Right lobe of liver (tissue), 6 donors: ENCODE measurements around the gene FOXD3. TPM values are rescaled to one million over a fixed set of nuclear protein-coding genes. Genes with fewer than 3 reads are reported as not detected.

Source experiments
- ATAC-seq, 4 donors: fragments of 200-7000 bp; cut with Tn5 transposase; one replicate each; pipeline ENCODE4 v1.9.1; 2020; ENCODE audit warnings: mild to moderate bottlenecking in 4 of 4, moderate library complexity in 4 of 4
- DNase-seq, 3 donors: peaks; one replicate each; pipeline ENCODE4 v3.0.0-alpha.2; 2020
- H3K27ac ChIP-seq, 3 donors: fragments of 200-600 bp; one replicate each; pipeline ENCODE4 v1.8.0; 2022
- H3K27me3 ChIP-seq, 2 donors: fragments of 200-600 bp; one replicate each; pipeline ENCODE4 v1.8.0; 2022
- H3K36me3 ChIP-seq, 4 donors: fragments of 200-600 bp; sonication (generic) in 1 of 4; one replicate each; pipeline versions ENCODE4 v1.5.1 to v1.8.0; 2017 to 2022; ENCODE audit warnings: control low read depth in 1 of 4
- H3K4me1 ChIP-seq, 4 donors: fragments of 200-600 bp; sonication (generic) in 1 of 4; one replicate each; pipeline versions ENCODE4 v1.5.1 to v1.8.0; 2017 to 2022; ENCODE audit warnings: control low read depth in 1 of 4
- H3K4me3 ChIP-seq, 3 donors: fragments of 200-600 bp; one replicate each; pipeline ENCODE4 v1.8.0; 2022
- H3K9me3 ChIP-seq, 4 donors: fragments of 200-600 bp; sonication (generic) in 1 of 4; one replicate each; pipeline versions ENCODE4 v1.5.1 to v1.8.0; 2017 to 2022; ENCODE audit warnings: control low read depth in 1 of 4
- POLR2A ChIP-seq: fragments of 450-650 bp; IDR thresholded peaks from one replicate; pipeline ENCODE4 v1.6.1; 2017; ENCODE audit warnings: antibody characterized with exemption, mild to moderate bottlenecking
- WGBS: methylation state at CpG from one replicate; pipeline ENCODE4 v1.1.6; 2018; ENCODE audit warnings: low coverage, low lambda C conversion rate; ENCODE audit not compliant: insufficient coverage; ENCODE audit errors: missing lambda C conversion rate; 5-methylcytosine and 5-hydroxymethylcytosine counted together
- intact Hi-C, 2 donors: fragments of 100-400 bp; cut with DNase I; formaldehyde crosslinking; loops; one replicate each; pipeline versions ENCODE4 v1.11.2 to v1.14.1; 2022
- total RNA-seq, 6 experiments: library from RNA; depleted of rRNA in 2 of 6; stranded (reverse); fragments of >200 nt in 2 of 6; fragmentation: NEBNext Ultra II Directional in 3 of 6; extraction: Animal tissue kit (Norgen Biotek cat#: 25700) in 3 of 6; gene quantifications; one replicate each; pipeline versions ENCODE4 v1.1.0 to v1.2.4, GENCODE V29; 2016 to 2023
- TF ChIP-seq, protein P1 (sequence below), 4 donors: fragments of 200-600 bp in 3 of 4; fragments of 450-650 bp in 1 of 4; IDR thresholded peaks; one replicate each; pipeline versions ENCODE4 v1.5.1 to v1.8.0; 2016 to 2022; ENCODE audit warnings: antibody characterized with exemption in 4 of 4, mild to moderate bottlenecking in 2 of 4
- donor health status: DM: no; HTN: yes; CAD: no.
- donor health status: DM: no; HTN: no; CAD: no.
- donor health status: DM: no; HTN: no; CAD: no.
- donor health status: DM: no; HTN: yes; CAD: no.
- donor health status: DM: no; HTN: yes; CAD: no.

The FOXD3 gene
- total RNA-seq, 6 experiments from 2014 or later: 0.12 TPM; not detected in 5

DNA sequence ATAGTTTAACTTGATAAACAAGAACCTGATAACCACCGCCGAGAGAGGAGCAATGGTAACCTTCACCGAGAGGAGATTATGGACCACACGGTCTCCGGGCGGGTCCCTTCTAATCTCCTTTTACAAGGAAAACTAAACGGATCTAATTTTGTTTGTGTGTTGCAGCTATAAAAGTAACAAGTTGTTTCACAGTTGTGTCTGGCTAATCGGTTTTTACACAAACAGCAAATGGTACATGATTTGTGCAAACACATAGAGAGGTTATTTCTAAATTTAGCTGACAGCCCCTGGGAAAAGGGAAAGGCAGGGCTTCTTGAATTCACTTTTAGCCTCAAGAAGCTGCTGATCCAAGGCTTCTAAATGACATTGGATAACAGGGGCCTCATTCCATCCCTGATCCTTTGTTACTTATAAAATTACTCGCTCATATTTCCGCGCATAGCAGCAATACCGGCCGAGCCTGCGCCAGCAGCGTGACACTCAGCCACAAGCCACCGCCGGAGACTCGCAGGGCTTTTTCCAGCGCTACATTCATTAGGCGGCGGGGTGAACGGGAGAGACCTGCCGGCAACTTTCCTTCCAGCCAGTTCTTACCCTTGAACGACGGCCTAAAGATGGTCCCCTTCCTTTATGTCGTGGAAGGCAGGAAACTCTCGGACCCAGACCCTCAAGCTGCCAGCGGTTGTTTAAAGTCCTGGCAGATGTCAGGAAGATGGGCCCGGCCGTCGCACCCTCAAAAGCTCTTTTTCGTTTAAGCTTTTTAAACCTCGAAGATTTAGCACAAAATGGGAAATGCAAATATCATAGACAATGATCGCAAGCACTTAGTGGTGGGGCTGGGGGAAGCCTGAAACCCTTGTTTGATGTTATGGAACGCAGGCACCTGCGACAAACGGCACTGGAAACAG is 4.4 kb downstream of the FOXD3 start:
- WGBS: 10% methylated on average over 35 of the region's 37 CpGs
- H3K4me3 ChIP-seq: no peak overlapping the region
- H3K27ac ChIP-seq: no peak overlapping the region
- ATAC-seq: no peak
- intact Hi-C loops: loop anchor here in 1 of 2 donors (10.0 kb wide), 1 partner anchor 108 kb away; no protein-coding TSS in a partner anchor
- TF ChIP-seq, protein P1, sequence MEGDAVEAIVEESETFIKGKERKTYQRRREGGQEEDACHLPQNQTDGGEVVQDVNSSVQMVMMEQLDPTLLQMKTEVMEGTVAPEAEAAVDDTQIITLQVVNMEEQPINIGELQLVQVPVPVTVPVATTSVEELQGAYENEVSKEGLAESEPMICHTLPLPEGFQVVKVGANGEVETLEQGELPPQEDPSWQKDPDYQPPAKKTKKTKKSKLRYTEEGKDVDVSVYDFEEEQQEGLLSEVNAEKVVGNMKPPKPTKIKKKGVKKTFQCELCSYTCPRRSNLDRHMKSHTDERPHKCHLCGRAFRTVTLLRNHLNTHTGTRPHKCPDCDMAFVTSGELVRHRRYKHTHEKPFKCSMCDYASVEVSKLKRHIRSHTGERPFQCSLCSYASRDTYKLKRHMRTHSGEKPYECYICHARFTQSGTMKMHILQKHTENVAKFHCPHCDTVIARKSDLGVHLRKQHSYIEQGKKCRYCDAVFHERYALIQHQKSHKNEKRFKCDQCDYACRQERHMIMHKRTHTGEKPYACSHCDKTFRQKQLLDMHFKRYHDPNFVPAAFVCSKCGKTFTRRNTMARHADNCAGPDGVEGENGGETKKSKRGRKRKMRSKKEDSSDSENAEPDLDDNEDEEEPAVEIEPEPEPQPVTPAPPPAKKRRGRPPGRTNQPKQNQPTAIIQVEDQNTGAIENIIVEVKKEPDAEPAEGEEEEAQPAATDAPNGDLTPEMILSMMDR (IDR thresholded peaks at IDR 0.05): no peak
- no peaks in the 10 kb centered on the region for H3K36me3 ChIP-seq
- H3K27me3 ChIP-seq: peaks cover 22 to 81% of the 10 kb centered on the region in 2 donors
- DNase-seq: no peak
- peaks cover 0 to 11% (median 2%) of the 10 kb centered on the region in 4 donors for H3K4me1 ChIP-seq
- no peaks in the 10 kb centered on the region for H3K9me3 ChIP-seq

DNA sequence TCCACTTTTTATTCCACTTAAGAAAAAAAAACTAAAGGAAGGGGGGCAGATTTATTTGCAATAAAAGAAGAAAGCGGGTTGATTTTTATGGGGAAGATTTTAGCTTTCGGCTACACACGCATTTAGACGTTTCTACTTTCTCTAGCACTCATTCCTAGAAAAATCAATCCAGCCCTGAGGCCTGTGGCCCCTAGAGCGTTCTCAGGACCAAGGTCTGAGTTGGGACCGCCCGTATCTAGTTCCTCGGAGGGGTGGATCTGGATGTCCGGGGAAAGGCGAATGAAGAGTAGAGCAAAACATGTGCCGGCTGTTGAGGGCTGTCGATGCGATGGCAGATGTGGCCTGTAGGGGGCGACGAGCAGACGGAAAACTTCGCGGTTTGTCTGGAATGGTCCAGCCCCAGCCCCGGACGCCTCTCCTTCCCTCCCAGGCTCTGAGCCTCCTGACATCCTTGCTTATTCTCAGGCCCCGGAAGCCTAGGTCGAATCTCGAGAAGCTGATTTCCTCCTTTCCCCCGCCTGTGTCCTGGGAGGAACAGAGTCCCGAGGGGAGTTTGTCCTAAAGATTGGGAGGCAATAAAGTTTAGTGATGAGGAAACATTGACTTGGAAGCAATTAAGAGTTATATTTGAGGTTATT is 5.2 kb downstream of the FOXD3 start:
- H3K27me3 ChIP-seq: peaks cover 22 to 73% of the 10 kb centered on the region in 2 donors
- whole genome bisulfite sequencing: 6% methylated on average over 24 of the region's 25 CpGs
- intact Hi-C loops: loop anchor here in 1 of 2 donors (10.0 kb wide), 1 partner anchor 107 kb away; no protein-coding TSS in a partner anchor

DNA sequence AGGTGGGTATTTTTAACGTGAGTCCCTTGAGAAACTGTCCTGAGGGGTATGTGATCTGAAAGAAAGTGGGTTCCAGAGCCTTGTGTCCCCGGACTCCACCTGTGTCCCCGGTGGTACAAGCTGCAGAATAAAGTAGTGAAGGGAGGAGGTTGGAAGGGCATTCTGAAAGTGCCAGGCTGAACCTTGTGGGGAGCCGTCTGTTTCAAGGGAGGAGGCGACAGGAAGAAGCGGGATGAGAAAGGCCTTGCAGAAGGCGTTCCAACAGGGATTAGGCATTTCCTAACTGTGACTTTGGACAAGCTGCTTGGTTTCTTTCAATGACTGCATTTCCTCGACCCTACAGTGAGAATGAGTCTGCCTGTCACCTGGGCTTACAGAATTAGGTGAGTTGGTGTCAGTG is 5.8 kb downstream of the FOXD3 start:
- DNase-seq (no peak), ATAC-seq (no peak)
- Histone ChIP-seq H3K36me3 (no peaks in the 10 kb centered on the region), H3K4me3 (no peak overlapping the region), H3K27me3 (peaks cover 22 to 67% of the 10 kb centered on the region in 2 donors), H3K4me1 (no peaks in the 10 kb centered on the region), H3K27ac (no peak overlapping the region), H3K9me3 (no peaks in the 10 kb centered on the region)
- 23% methylated on average over 4 of the region's 8 CpGs for WGBS
- no peak for TF ChIP-seq POLR2A
- TF ChIP-seq, protein P1 (IDR thresholded peaks at IDR 0.05): no peak
- intact Hi-C loops: loop anchor here in 1 of 2 donors (10.0 kb wide), 1 partner anchor 107 kb away; no protein-coding TSS in a partner anchor

More for the DNA sequence above, 5.2 kb downstream of the FOXD3 start:
- peaks cover 0 to 4% (median 0%) of the 10 kb centered on the region in 4 donors for H3K4me1 ChIP-seq
- TF ChIP-seq POLR2A: no peak
- TF ChIP-seq, protein P1 (IDR thresholded peaks at IDR 0.05): peak; percentile 59 to 82 (median 80)
- ATAC-seq (peak; percentile 89 to 96 (median 92)), DNase-seq (peak; percentile 63 to 72 (median 65))
- H3K36me3 ChIP-seq: no peaks in the 10 kb centered on the region
- no peaks in the 10 kb centered on the region for H3K9me3 ChIP-seq
- H3K4me3 ChIP-seq: no peak overlapping the region
- H3K27ac ChIP-seq: no peak overlapping the region

DNA sequence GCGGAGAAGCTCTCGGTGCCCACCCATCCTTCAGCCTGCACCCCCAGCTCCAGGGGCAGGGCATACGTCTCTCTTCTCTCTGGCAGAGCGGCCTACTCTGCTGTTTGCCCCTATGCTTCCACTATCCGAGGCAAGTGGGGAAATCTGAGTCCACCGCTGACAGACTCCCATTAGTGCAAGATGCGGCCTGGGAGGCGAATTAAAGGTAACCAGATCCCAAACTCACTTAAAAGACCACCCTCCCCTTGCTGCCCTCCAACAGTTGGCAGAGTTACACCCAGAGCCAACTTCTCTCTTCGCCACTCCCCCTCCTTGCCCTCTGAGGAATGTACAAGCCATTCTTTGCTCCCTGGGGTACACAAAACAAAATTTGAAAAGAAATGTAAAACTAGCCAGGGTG is 6.4 kb downstream of the FOXD3 start:
- DNase-seq (no peak), ATAC-seq (no peak)
- Histone ChIP-seq H3K36me3 (no peaks in the 10 kb centered on the region), H3K27ac (no peak overlapping the region), H3K4me1 (no peaks in the 10 kb centered on the region), H3K9me3 (no peaks in the 10 kb centered on the region), H3K4me3 (no peak overlapping the region), H3K27me3 (peaks cover 22 to 62% of the 10 kb centered on the region in 2 donors)
- WGBS: 66% methylated on average over 4 of the region's 9 CpGs
- intact Hi-C loops: loop anchor here in 1 of 2 donors (10.0 kb wide), 1 partner anchor 106 kb away; no protein-coding TSS in a partner anchor
- no peak for TF ChIP-seq POLR2A
- TF ChIP-seq, protein P1 (IDR thresholded peaks at IDR 0.05): no peak
